ENCODE results near the gene ZDHHC5.

ZDHHC5 gene

DNA sequence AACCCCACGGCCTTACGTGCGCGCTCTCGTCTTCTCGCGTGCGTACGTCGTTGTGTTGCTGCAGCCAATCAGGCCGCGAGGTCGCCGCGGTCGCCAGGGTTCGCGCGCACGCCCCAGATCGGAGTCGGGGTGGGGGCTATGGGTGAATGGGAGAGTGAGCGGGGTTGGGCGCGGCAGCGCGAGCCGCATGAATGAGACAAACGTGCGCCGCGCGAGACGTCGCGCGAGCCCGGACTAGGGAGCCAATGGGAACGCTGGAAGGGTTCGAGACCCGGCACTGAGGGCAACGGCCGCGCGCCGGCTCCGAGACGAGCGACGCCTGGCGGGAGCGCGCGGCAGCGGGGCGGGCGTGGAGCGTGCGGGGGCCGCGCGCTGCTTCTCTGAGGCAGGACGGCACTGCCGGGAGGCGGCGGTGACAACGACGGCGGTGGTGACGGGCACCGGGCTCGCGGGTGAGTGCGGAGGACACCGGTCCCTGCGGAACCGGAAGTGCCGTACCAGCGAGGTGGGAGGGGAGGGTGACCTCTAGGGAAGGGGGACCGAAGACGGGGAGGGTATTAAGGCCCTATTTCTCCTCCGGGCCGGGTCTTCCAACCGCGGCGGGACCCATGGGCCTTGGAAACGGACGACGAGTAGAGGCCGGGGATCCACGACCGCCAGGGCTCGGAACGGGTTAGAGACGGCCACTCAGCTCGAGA, at the start of gene ZDHHC5:
ZDHHC5 (plus strand) TSS at position 379 of the 698 bp plus-strand sequence. CDS start 4,977 bp downstream, outside the sequence.
- peak; percentile 99 for DNase-seq

DNA sequence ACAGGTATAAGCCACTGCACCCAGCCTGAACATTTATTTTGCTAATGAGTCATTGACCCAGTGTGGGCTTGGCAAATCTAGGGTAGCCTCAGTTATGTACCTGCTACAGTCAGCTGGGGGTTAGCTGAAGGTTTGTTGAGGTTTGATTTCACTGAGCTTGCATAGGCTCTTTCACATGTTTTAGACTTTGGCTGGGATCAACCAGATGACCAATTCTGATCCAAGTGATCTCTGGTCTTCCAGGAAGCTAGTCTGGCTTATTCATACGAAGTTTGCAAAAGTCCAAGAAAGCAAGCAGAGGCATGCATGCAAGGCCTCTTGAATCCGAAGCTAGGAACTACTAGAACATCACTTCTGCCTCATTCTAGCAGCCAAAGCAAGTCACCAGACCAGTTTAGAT, 49.5 kb upstream of the ZDHHC5 start:
- no peak for DNase-seq

DNA sequence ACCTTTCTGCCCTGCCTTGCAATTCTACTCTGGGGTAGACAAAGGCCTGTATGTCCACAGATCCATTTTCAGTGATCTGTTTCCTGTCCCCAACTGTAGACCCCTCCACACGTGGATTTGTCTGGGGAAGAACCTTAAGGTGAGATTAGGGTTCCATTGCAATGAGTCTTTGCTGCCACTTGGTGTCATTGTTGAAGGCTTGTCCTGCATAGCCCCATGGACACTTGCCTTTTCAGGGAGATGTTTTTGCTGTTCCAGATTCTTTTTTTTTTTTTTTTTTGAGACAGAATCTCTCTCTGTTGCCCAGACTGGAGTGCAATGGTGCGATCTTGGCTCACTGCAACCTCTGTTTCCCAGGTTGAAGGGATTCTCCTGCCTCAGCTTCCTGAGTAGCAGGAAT, 48.6 kb upstream of the ZDHHC5 start:
- no peak for DNase-seq

DNA sequence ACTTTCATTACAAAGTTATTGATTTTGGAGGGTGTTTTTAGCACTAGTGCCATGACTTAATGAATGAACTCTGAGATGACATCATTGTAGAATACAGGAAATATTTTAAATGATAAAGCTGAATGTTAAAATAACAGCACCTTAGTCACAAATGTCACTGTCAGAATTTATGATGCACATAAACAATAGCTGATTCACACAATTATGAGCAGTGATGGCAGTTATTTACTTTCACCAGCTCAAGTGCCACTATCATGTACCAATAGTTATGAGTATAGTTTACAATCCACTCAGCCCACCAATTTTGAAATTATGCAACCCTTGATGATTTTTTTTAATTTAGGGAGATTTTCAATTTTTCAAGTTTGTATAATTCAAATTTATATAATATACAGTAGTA, 47.4 kb upstream of the ZDHHC5 start:
- no peak for DNase-seq

- no peak for DNase-seq
These were observed 45.7 kb upstream of the ZDHHC5 start for GRCh38 chr11:57622263-57622662.

DNA sequence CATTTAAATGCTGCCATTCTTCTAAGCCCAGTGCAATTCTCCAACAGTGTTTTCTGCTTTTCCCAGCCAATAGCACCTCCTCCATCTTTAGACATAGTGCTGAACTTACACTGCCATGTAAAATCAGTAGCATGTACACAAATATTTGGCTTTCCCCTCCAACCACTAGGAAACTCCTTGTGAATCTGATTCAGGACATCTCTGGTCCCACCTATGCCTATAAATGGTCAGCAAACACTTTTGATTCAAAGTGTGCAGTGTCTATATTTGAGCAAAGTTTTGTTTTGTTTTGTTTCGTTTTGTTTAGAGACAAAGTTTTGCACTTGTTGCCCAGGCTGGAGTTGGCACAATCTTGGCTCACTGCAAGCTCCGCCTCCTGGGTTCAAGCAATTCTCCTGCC, 43.0 kb upstream of the ZDHHC5 start:
- DNase-seq: no peak

GRCh38 chr11:57626895-57627294, 41.0 kb upstream of the ZDHHC5 start:
- DNase-seq: no peak

GRCh38 chr11:57630171-57630570, 37.7 kb upstream of the ZDHHC5 start:
- DNase-seq: no peak

GRCh38 chr11:57632116-57632515, 35.8 kb upstream of the ZDHHC5 start:
- no peak for DNase-seq

DNA sequence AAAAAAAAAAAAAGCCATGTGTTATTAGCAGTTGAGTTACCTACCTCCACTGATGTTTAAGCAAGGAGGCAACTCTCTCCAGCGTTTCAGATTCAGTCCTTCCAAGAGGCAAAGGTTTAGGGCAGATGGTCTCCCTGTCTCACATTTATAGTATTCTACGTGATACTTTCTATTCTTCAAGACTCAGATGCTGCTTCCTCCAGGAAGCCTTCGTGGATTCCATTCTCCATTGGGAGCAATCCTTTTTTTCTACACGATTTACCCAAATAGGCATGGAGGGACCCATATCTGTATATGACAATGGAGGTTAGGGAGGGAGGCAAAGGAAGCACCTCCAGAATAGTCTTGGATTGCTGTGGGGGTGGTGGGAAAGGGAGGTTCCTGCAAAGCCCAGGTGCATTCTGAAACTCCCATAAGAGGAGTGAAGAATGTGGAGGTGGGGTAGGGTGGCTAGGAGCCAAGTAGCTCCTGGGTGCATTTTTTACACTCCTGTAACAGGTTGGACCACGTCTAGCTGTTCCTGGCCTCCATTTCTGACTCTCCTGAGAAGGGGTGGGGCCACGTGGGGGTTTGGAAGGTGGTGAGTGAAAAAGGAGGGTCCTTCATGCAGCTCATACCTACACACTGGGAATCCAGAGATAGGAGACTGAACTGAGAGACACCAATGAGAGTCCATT, 34.4 kb upstream of the ZDHHC5 start:
- DNase-seq: no peak

- no peak for DNase-seq
These were observed 33.6 kb upstream of the ZDHHC5 start for GRCh38 chr11:57634311-57634710.

DNA sequence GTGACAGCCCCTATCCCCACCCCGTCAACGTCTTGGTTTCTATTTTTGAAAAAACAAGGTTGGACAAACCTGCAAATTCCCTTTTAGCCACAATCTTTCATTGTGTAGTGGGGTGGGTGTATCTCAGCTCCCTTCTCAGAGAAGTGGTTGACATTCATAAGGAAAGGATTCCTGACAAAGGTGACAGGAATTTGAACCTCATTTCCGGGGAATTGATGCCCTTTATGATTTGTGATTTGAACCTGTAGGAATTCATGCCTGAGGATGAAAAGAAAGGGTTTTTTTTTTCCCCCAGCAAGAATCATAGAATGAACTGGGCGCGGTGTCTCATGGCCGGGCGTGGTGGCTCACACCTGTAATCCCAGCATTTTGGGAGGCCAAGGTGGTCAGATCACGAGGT, 32.7 kb upstream of the ZDHHC5 start:
- DNase-seq: no peak

GRCh38 chr11:57637626-57638004, 30.3 kb upstream of the ZDHHC5 start:
- no peak for DNase-seq

DNA sequence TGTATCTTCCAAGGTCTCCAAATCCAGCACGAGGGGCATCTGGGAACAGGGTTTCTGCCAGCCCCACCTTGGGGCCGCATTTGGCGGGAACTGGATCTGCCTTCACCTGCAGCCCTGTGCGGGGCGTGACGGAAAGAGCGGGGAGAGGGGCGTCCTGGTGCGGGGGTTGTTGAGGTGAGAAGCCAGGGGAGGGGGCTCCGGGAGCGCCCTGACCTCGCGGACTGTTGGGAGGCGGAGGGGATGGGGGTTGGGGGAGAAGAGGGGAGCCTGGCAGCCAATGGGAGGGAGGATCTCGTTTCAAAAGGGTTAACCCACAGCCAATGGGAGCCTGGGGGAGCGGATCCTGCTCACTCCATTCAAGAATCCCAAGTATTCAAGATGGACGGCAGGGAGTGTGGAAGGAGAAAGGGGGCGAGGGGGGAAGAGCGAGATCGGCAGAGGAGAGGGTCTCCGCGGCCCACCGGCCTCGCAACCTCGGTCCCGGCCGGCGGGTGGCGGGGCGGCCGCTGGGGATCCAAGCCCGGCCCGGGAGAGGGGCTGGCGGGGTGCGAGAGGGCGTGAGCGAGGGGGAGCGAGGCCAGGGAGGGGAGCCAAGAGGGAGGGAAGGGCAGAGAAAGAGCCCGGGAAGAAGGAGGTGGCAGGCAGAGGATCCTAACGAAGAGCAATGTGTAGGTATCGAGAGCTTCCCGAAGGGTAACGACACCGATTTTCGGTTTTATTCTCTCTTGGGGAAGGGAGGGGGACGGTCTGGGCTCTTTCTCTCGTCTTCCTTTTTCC, 29.7 kb upstream of the ZDHHC5 start:
- DNase-seq: peak; percentile 29

GRCh38 chr11:57638811-57639320, 29.0 kb upstream of the ZDHHC5 start:
- DNase-seq: no peak

- no peak for DNase-seq
These were observed 28.4 kb upstream of the ZDHHC5 start for GRCh38 chr11:57639321-57640067.

- no peak for DNase-seq
These were observed 27.7 kb upstream of the ZDHHC5 start for GRCh38 chr11:57640068-57640800.

DNA sequence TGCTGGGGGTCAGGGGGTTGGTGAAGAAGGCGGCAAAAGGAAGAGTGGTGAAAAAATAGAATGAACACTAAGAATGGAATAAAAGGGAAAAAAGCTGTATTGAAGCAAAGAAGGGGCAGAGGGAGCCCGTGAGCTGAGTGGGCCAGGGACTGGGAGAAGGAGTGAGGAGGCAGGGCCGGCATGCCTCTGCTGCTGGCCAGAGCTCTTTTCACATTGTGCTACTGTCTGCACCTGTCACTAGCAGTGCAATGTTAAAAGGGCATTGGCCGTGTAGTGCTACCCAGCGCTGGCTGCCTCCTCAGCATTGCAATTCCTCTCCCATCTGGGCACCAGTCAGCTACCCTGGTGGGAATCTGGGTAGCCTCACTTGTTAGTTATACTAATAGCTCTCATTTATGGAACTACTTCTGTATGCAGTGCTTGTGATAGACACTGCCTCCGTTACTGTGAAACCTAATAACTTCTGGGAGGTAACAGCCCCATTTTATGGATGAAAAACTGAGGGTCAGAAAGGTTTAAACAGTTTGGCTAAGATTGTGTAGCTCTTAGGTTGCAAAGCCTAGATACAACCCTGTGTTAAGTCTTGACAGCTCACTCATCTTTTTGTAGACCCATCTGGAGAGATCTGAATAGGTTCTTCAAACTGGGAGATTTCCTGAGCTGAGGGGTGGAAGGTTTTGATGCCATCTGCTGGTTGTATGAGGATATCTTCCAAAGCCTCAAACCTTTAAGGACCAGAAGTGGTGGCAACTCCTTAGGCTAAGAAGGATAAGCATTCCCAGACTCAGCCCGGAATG, 26.7 kb upstream of the ZDHHC5 start:
- DNase-seq: peak; percentile 25

GRCh38 chr11:57643802-57644201, 24.1 kb upstream of the ZDHHC5 start:
- no peak for DNase-seq

GRCh38 chr11:57644748-57645688, 22.9 kb upstream of the ZDHHC5 start:
- peak; percentile 12 for DNase-seq

Data from NCI-H446 treated with DMSO at 0.1 percent for 48 hours (cell line).